ENCODE data around the gene TAS2R5. TPM values are rescaled to one million over a fixed set of nuclear protein-coding genes. Genes with fewer than 3 reads are reported as not detected.

Gene TAS2R5
- total RNA-seq, 2 experiments from 2014 or later = 1.8 to 2.2 TPM

GRCh38 chr7:141776374-141776773 is 13.6 kb upstream of the TAS2R5 start, which contains the start of gene TAS2R4:
Gene TAS2R4, plus strand, starts transcription at chr7:141776674. Its CDS starts 1,815 bp downstream, at chr7:141778489.
- TF ChIP-seq CTCF (conservative IDR thresholded peaks at IDR 0.05; ENCODE audit: low read length) (no peak), EZH2phosphoT487 (IDR thresholded peaks at IDR 0.05; ENCODE audit: borderline replicate concordance, low read depth, low read length) (no peak)
- no peak within 1 kb of the TSS for H3K4me2 ChIP-seq (ENCODE audit: low read length)
- DNase-seq (ENCODE audit: low spot score) = no peak
- H3K36me3 ChIP-seq (ENCODE audit: insufficient read depth, low read length) = peaks cover 13% of the 10 kb centered on the region
- no peaks in the 10 kb centered on the region for H4K20me1 ChIP-seq (ENCODE audit: insufficient read depth, low read length)
- H3K9me2 ChIP-seq (ENCODE audit: insufficient read depth, low read length) = no peaks in the 10 kb centered on the region
- H3K9me3 ChIP-seq (ENCODE audit: low read length) = no peaks in the 10 kb centered on the region
- CTCF ChIA-PET (ENCODE audit: unreplicated experiment) = no interaction called here
- H3K79me2 ChIP-seq (ENCODE audit: insufficient read depth, low read depth, low read length) = no peaks in the 10 kb centered on the region
- intact Hi-C loops (cut with micrococcal nuclease; ENCODE audit: unreplicated experiment) = no loop called here
- no peaks in the 10 kb centered on the region for H3K4me1 ChIP-seq (ENCODE audit: insufficient read depth, low read length, poor library complexity, severe bottlenecking)
- POLR2A ChIA-PET = interaction anchor here (0.7 kb wide), 1 partner anchor 13 kb away, joined by 3 read pairs; no protein-coding TSS in a partner anchor
- no peak within 1 kb of the TSS for H3K4me3 ChIP-seq (ENCODE audit: low read depth, low read length, poor library complexity, severe bottlenecking)
- H3K27ac ChIP-seq (ENCODE audit: low read depth, low read length, poor library complexity, severe bottlenecking) = no peak within 1 kb of the TSS
- H2AFZ ChIP-seq (ENCODE audit: low read length) = no peak within 1 kb of the TSS
- no TSS peak for BruUV-seq (replicated peaks)

GRCh38 chr7:141785706-141786552 is 4.1 kb upstream of the TAS2R5 start:
- Histone ChIP-seq H3K4me1 (ENCODE audit: insufficient read depth, low read length, poor library complexity, severe bottlenecking) (no peaks in the 10 kb centered on the region), H3K36me3 (ENCODE audit: insufficient read depth, low read length) (no peaks in the 10 kb centered on the region), H3K4me2 (ENCODE audit: low read length) (no peak overlapping the region), H3K27ac (ENCODE audit: low read depth, low read length, poor library complexity, severe bottlenecking) (no peak overlapping the region), H3K79me2 (ENCODE audit: insufficient read depth, low read depth, low read length) (no peaks in the 10 kb centered on the region), H2AFZ (ENCODE audit: low read length) (no peak overlapping the region), H4K20me1 (ENCODE audit: insufficient read depth, low read length) (no peaks in the 10 kb centered on the region), H3K9me3 (ENCODE audit: low read length) (no peaks in the 10 kb centered on the region), H3K4me3 (ENCODE audit: low read depth, low read length, poor library complexity, severe bottlenecking) (no peak overlapping the region), H3K9me2 (ENCODE audit: insufficient read depth, low read length) (no peaks in the 10 kb centered on the region)
- peak; percentile 94 for TF ChIP-seq CTCF (conservative IDR thresholded peaks at IDR 0.05; ENCODE audit: low read length)
- TF ChIP-seq EZH2phosphoT487 (IDR thresholded peaks at IDR 0.05; ENCODE audit: borderline replicate concordance, low read depth, low read length) = no peak
- no TSS peak for BruUV-seq (replicated peaks)
- intact Hi-C loops (cut with micrococcal nuclease; ENCODE audit: unreplicated experiment) = loop anchor here (2.0 kb wide), 1 partner anchor 131 kb away; no protein-coding TSS in a partner anchor
- ChIA-PET POLR2A (interaction anchor here (0.6 kb wide), 1 partner anchor 23 kb away, joined by 3 read pairs; no protein-coding TSS in a partner anchor), CTCF (ENCODE audit: unreplicated experiment) (interaction anchor here (1.5 kb wide), 1 partner anchor 131 kb away, joined by 5 read pairs; no protein-coding TSS in a partner anchor)
- DNase-seq (ENCODE audit: low spot score) = peak; percentile 61

GRCh38 chr7:141788296-141788695 is 1.7 kb upstream of the TAS2R5 start:
- no peak overlapping the region for H2AFZ ChIP-seq (ENCODE audit: low read length)
- BruUV-seq (replicated peaks) = no TSS peak
- ChIA-PET CTCF (ENCODE audit: unreplicated experiment) (no interaction called here), POLR2A (interaction anchor here (1.1 to 1.2 kb wide), 2 partner anchors 12 to 49 kb away, joined by 3 read pairs; no protein-coding TSS in a partner anchor)
- H3K79me2 ChIP-seq (ENCODE audit: insufficient read depth, low read depth, low read length) = no peaks in the 10 kb centered on the region
- H3K36me3 ChIP-seq (ENCODE audit: insufficient read depth, low read length) = no peaks in the 10 kb centered on the region
- H3K9me3 ChIP-seq (ENCODE audit: low read length) = no peaks in the 10 kb centered on the region
- intact Hi-C loops (cut with micrococcal nuclease; ENCODE audit: unreplicated experiment) = no loop called here
- H3K27ac ChIP-seq (ENCODE audit: low read depth, low read length, poor library complexity, severe bottlenecking) = no peak overlapping the region
- no peaks in the 10 kb centered on the region for H3K9me2 ChIP-seq (ENCODE audit: insufficient read depth, low read length)
- no peak overlapping the region for H3K4me3 ChIP-seq (ENCODE audit: low read depth, low read length, poor library complexity, severe bottlenecking)
- DNase-seq (ENCODE audit: low spot score) = no peak
- H3K4me2 ChIP-seq (ENCODE audit: low read length) = no peak overlapping the region
- no peaks in the 10 kb centered on the region for H3K4me1 ChIP-seq (ENCODE audit: insufficient read depth, low read length, poor library complexity, severe bottlenecking)
- TF ChIP-seq CTCF (conservative IDR thresholded peaks at IDR 0.05; ENCODE audit: low read length) = no peak
- TF ChIP-seq EZH2phosphoT487 (IDR thresholded peaks at IDR 0.05; ENCODE audit: borderline replicate concordance, low read depth, low read length) = no peak
- H4K20me1 ChIP-seq (ENCODE audit: insufficient read depth, low read length) = no peaks in the 10 kb centered on the region
